Measurements from ENCODE around the gene DDX19B.

DDX19B gene

GRCh38 chr16:70331091-70331490 is 32.1 kb downstream of the DDX19B start:
- TF ChIP-seq GATA3 (IDR thresholded peaks at IDR 0.05; ENCODE audit: low read depth, low read length) (no peak), GATA2 (IDR thresholded peaks at IDR 0.05; ENCODE audit: low read depth, low read length) (no peak)

- TF ChIP-seq GATA2 (IDR thresholded peaks at IDR 0.05; ENCODE audit: low read depth, low read length) = no peak
- TF ChIP-seq GATA3 (IDR thresholded peaks at IDR 0.05; ENCODE audit: low read depth, low read length) = no peak
Measured at GRCh38 chr16:70331588-70332358, 32.8 kb downstream of the DDX19B start.

GRCh38 chr16:70337814-70338213 is 38.8 kb downstream of the DDX19B start:
- TF ChIP-seq GATA2 (IDR thresholded peaks at IDR 0.05; ENCODE audit: low read depth, low read length) = no peak
- no peak for TF ChIP-seq GATA3 (IDR thresholded peaks at IDR 0.05; ENCODE audit: low read depth, low read length)

- TF ChIP-seq GATA3 (IDR thresholded peaks at IDR 0.05; ENCODE audit: low read depth, low read length) = no peak
- no peak for TF ChIP-seq GATA2 (IDR thresholded peaks at IDR 0.05; ENCODE audit: low read depth, low read length)
Measured at GRCh38 chr16:70341600-70341999, 42.6 kb downstream of the DDX19B start.

- no peak for TF ChIP-seq GATA3 (IDR thresholded peaks at IDR 0.05; ENCODE audit: low read depth, low read length)
- TF ChIP-seq GATA2 (IDR thresholded peaks at IDR 0.05; ENCODE audit: low read depth, low read length) = no peak
Measured at GRCh38 chr16:70342016-70342415, 43.0 kb downstream of the DDX19B start.

GRCh38 chr16:70345840-70346239 is 46.9 kb downstream of the DDX19B start:
- TF ChIP-seq GATA3 (IDR thresholded peaks at IDR 0.05; ENCODE audit: low read depth, low read length) = no peak
- no peak for TF ChIP-seq GATA2 (IDR thresholded peaks at IDR 0.05; ENCODE audit: low read depth, low read length)

- no peak for TF ChIP-seq GATA2 (IDR thresholded peaks at IDR 0.05; ENCODE audit: low read depth, low read length)
- TF ChIP-seq GATA3 (IDR thresholded peaks at IDR 0.05; ENCODE audit: low read depth, low read length) = no peak
Measured at GRCh38 chr16:70348991-70349390, 50.0 kb downstream of the DDX19B start.

- TF ChIP-seq GATA3 (IDR thresholded peaks at IDR 0.05; ENCODE audit: low read depth, low read length) = no peak
- TF ChIP-seq GATA2 (IDR thresholded peaks at IDR 0.05; ENCODE audit: low read depth, low read length) = no peak
Measured at GRCh38 chr16:70349783-70350182, 50.8 kb downstream of the DDX19B start.

GRCh38 chr16:70359552-70359951 is 60.6 kb downstream of the DDX19B start:
- TF ChIP-seq GATA2 (IDR thresholded peaks at IDR 0.05; ENCODE audit: low read depth, low read length) (no peak), GATA3 (IDR thresholded peaks at IDR 0.05; ENCODE audit: low read depth, low read length) (no peak)

- no peak for TF ChIP-seq GATA3 (IDR thresholded peaks at IDR 0.05; ENCODE audit: low read depth, low read length)
- no peak for TF ChIP-seq GATA2 (IDR thresholded peaks at IDR 0.05; ENCODE audit: low read depth, low read length)
Measured at GRCh38 chr16:70364399-70364798, 65.4 kb downstream of the DDX19B start.

- TF ChIP-seq GATA2 (IDR thresholded peaks at IDR 0.05; ENCODE audit: low read depth, low read length) = no peak
- no peak for TF ChIP-seq GATA3 (IDR thresholded peaks at IDR 0.05; ENCODE audit: low read depth, low read length)
Measured at GRCh38 chr16:70370924-70371323, 71.9 kb downstream of the DDX19B start.

GRCh38 chr16:70372921-70373728 is 74.1 kb downstream of the DDX19B start:
- TF ChIP-seq GATA3 (IDR thresholded peaks at IDR 0.05; ENCODE audit: low read depth, low read length) (no peak), GATA2 (IDR thresholded peaks at IDR 0.05; ENCODE audit: low read depth, low read length) (no peak)

- TF ChIP-seq GATA3 (IDR thresholded peaks at IDR 0.05; ENCODE audit: low read depth, low read length) (no peak), GATA2 (IDR thresholded peaks at IDR 0.05; ENCODE audit: low read depth, low read length) (no peak)
Measured at GRCh38 chr16:70374213-70374612, 75.2 kb downstream of the DDX19B start.

- TF ChIP-seq GATA3 (IDR thresholded peaks at IDR 0.05; ENCODE audit: low read depth, low read length) = no peak
- no peak for TF ChIP-seq GATA2 (IDR thresholded peaks at IDR 0.05; ENCODE audit: low read depth, low read length)
Measured at GRCh38 chr16:70375636-70376611, 76.9 kb downstream of the DDX19B start.
